DOHH2 (cell line): ENCODE results near the gene CNST.

Experiments
- H3F3A ChIP-seq: fragments of 200-600 bp; sonication (generic), shearing (Covaris generic); 2 replicates; pipeline ENCODE4 v1.6.0; 2016; ENCODE audit warnings: antibody characterized with exemption, mild to moderate bottlenecking; ENCODE audit not compliant: control insufficient read depth, insufficient read depth
- H3K27ac ChIP-seq: fragments of 200-600 bp; sonication (generic); 2 replicates; pipeline ENCODE4 v1.5.1; 2014; ENCODE audit warnings: low read depth, mild to moderate bottlenecking, low read length, moderate library complexity
- H3K27me3 ChIP-seq: fragments of 200-600 bp; sonication (generic); 2 replicates; pipeline ENCODE4 v1.6.1; 2014; ENCODE audit warnings: mild to moderate bottlenecking, low read length, mixed read lengths; ENCODE audit not compliant: control insufficient read depth
- H3K36me3 ChIP-seq: fragments of 200-600 bp; sonication (generic); 2 replicates; pipeline ENCODE4 v1.6.1; 2014; ENCODE audit warnings: mild to moderate bottlenecking, low read length, moderate library complexity, mixed read lengths; ENCODE audit not compliant: control insufficient read depth
- H3K4me1 ChIP-seq: fragments of 200-600 bp; sonication (generic); 2 replicates; pipeline ENCODE4 v1.6.1; 2014; ENCODE audit warnings: mild to moderate bottlenecking, low read length, mixed read lengths; ENCODE audit not compliant: control insufficient read depth
- H3K4me2 ChIP-seq: fragments of 200-600 bp; sonication (generic); 2 replicates; pipeline ENCODE4 v1.6.0; 2014; ENCODE audit warnings: mild to moderate bottlenecking, low read length, moderate library complexity
- H3K4me3 ChIP-seq: fragments of 200-600 bp; sonication (generic); 2 replicates; pipeline ENCODE4 v1.5.1; 2014; ENCODE audit warnings: mild to moderate bottlenecking, low read length, mixed read lengths
- H3K79me2 ChIP-seq: fragments of 200-600 bp; sonication (generic); 2 replicates; pipeline ENCODE4 v1.6.1; 2014; ENCODE audit warnings: mild to moderate bottlenecking, low read length, mixed read lengths; ENCODE audit not compliant: control insufficient read depth
- H3K9me2 ChIP-seq: fragments of 200-600 bp; sonication (generic); replicated peaks from 2 replicates; pipeline ENCODE4 v1.6.1; 2014; ENCODE audit warnings: mild to moderate bottlenecking, low read length, mixed read lengths; ENCODE audit not compliant: control insufficient read depth
- H3K9me3 ChIP-seq: fragments of 200-600 bp; sonication (generic); 2 replicates; pipeline ENCODE4 v1.6.1; 2014; ENCODE audit warnings: antibody characterized with exemption, low read length, mixed read lengths; ENCODE audit not compliant: control insufficient read depth, insufficient read depth
- H4K20me1 ChIP-seq: fragments of 200-600 bp; sonication (generic); 2 replicates; pipeline ENCODE4 v1.6.0; 2014; ENCODE audit warnings: low read depth, mild to moderate bottlenecking, antibody characterized with exemption, low read length, moderate library complexity; ENCODE audit not compliant: control insufficient read depth, insufficient read depth
- EZH2phosphoT487 ChIP-seq: fragments of 200-600 bp; sonication (generic); IDR thresholded peaks from 2 replicates; pipeline ENCODE4 v1.6.1; 2017; ENCODE audit warnings: borderline replicate concordance, mild to moderate bottlenecking, antibody characterized with exemption, low read length, moderate library complexity, mixed read lengths
- TF ChIP-seq, protein P1 (sequence below): fragments of 200-600 bp; sonication (generic); IDR thresholded peaks from one replicate; pipeline ENCODE4 v1.5.1; 2014; ENCODE audit warnings: antibody characterized with exemption, mild to moderate bottlenecking, low read depth, low read length; ENCODE audit not compliant: poor library complexity, severe bottlenecking

Gene CNST

DNA sequence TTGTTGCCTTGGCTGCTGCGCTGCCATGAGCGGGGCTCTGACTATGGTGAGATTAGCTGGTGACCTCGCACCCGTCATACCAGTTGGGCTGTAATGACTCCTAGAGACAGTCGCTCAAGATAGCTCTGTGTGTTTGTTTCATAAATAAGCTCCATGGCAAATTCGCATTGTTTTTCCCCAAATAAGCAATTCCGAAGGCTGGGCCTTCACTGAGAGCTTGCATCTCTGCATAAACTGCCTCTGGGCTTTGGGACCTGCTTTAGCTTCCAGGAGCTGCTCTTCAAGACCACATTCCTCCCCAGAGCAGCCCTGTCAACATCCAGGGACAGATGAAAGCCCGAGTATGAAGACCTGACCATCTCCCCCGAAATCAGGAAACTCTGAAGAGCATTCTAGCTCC lies 117.3 kb downstream of the CNST start:
- H3F3A ChIP-seq: peaks cover 11% of the 10 kb centered on the region
- no peaks in the 10 kb centered on the region for H3K36me3 ChIP-seq
- H3K9me2 ChIP-seq: no peaks in the 10 kb centered on the region
- no peak overlapping the region for H3K4me3 ChIP-seq
- H3K4me2 ChIP-seq: no peak overlapping the region
- TF ChIP-seq, protein P1, sequence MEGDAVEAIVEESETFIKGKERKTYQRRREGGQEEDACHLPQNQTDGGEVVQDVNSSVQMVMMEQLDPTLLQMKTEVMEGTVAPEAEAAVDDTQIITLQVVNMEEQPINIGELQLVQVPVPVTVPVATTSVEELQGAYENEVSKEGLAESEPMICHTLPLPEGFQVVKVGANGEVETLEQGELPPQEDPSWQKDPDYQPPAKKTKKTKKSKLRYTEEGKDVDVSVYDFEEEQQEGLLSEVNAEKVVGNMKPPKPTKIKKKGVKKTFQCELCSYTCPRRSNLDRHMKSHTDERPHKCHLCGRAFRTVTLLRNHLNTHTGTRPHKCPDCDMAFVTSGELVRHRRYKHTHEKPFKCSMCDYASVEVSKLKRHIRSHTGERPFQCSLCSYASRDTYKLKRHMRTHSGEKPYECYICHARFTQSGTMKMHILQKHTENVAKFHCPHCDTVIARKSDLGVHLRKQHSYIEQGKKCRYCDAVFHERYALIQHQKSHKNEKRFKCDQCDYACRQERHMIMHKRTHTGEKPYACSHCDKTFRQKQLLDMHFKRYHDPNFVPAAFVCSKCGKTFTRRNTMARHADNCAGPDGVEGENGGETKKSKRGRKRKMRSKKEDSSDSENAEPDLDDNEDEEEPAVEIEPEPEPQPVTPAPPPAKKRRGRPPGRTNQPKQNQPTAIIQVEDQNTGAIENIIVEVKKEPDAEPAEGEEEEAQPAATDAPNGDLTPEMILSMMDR: no peak
- TF ChIP-seq EZH2phosphoT487: no peak
- H3K4me1 ChIP-seq: peaks cover 38% of the 10 kb centered on the region
- no peaks in the 10 kb centered on the region for H3K79me2 ChIP-seq
- no peaks in the 10 kb centered on the region for H3K27me3 ChIP-seq
- H3K27ac ChIP-seq: no peak overlapping the region
- H4K20me1 ChIP-seq: no peaks in the 10 kb centered on the region
- no peaks in the 10 kb centered on the region for H3K9me3 ChIP-seq

DNA sequence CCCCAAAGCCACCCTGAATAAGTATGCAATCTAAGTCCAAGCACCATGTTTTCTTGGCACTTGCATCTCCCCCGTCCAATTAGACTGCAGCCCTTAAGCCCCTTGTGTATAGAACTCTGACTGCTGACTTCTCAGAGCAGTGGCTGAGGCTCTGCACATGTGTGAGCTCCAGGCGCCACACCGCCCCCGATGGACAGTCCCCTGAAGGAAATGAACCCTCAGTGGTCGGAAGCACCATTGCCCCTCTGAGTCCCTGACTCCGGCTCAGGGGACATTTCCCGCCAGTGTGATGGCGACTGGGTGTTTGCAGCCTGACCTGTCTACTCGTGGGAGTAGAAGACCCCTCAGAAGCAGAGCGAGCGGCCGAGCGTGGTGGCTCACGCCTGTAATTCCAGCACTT lies 120.7 kb downstream of the CNST start:
- no peak overlapping the region for H3K4me2 ChIP-seq
- no peaks in the 10 kb centered on the region for H3K79me2 ChIP-seq
- H4K20me1 ChIP-seq: no peaks in the 10 kb centered on the region
- no peaks in the 10 kb centered on the region for H3F3A ChIP-seq
- no peak overlapping the region for H3K27ac ChIP-seq
- H3K4me3 ChIP-seq: no peak overlapping the region
- H3K4me1 ChIP-seq: peaks cover 25% of the 10 kb centered on the region
- no peaks in the 10 kb centered on the region for H3K9me2 ChIP-seq
- TF ChIP-seq, protein P1: no peak
- no peak for TF ChIP-seq EZH2phosphoT487
- no peaks in the 10 kb centered on the region for H3K27me3 ChIP-seq
- no peaks in the 10 kb centered on the region; the same call in 1 of the 2 replicates for H3K9me3 ChIP-seq
- no peaks in the 10 kb centered on the region for H3K36me3 ChIP-seq

DNA sequence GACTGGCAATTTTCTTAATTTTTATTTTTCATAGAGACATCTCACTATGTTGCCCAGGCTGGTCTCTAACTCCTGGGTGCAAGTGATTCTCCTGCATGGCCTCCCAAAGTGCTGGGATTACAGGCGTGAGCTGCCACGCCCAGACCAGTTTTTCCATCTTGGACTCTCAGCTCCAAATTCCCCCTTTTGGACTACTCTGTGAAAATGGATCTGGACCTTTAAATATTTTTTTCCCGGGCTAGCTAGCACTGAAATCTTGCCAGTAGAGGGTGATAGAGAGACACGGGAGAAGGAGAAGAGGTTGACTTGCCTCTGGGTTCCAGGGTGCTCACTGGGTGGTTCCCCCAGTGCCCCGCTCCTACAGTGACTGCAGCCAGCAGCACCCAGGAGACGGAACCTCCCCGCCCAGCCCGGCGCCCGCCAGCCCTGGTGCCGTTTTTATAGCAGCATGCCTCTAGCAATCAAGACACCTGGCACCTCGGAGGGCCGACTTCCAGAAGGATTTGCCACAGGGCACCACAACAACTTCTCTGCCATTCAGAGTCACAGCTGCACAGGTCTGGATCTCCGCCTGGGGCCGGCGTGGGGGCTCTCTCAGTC lies 123.3 kb downstream of the CNST start:
- Histone ChIP-seq H3K27me3 (no peaks in the 10 kb centered on the region), H3K9me2 (no peaks in the 10 kb centered on the region), H4K20me1 (no peaks in the 10 kb centered on the region), H3K36me3 (no peaks in the 10 kb centered on the region), H3K4me2 (peak overlapping the region; percentile 70), H3K27ac (no peak overlapping the region), H3F3A (peaks cover 6% of the 10 kb centered on the region), H3K4me3 (peak overlapping the region; percentile 69), H3K79me2 (no peaks in the 10 kb centered on the region), H3K9me3 (peaks cover 10% of the 10 kb centered on the region; the same call in 1 of the 2 replicates), H3K4me1 (peaks cover 18% of the 10 kb centered on the region)
- no peak for TF ChIP-seq EZH2phosphoT487
- TF ChIP-seq, protein P1: peak; percentile 84
